IMR-90 (cell line): ENCODE data around the gene ABL1. TPM values are rescaled to one million over a fixed set of nuclear protein-coding genes. Genes with fewer than 3 reads are reported as not detected.

ENCODE experiments used
- ATAC-seq: fragments of 200-7000 bp; cut with Tn5 transposase; 2 replicates; pipeline ENCODE4 v1.9.1; 2020; ENCODE audit warnings: low read depth, mild to moderate bottlenecking, moderate library complexity
- BruUV-seq: library from RNA; stranded (reverse); fragments of 400-500 nt; replicated peaks from 2 replicates; lab custom pipeline; 2021; lab: Mats Ljungman, UMichigan
- CTCF ChIA-PET: fragments of 300-600 bp; formaldehyde crosslinking; extraction: SDS; loops from one replicate; lab custom pipeline; 2021; ENCODE audit warnings: antibody characterized with exemption; lab: Yijun Ruan, JAX
- POLR2A ChIA-PET: fragments of 300-600 bp; sonication (Branson Sonifier 250); formaldehyde crosslinking; loops from one replicate; lab custom pipeline; 2022; ENCODE audit warnings: antibody characterized with exemption; ENCODE audit not compliant: unreplicated experiment; lab: Charles Lee
- DNase-seq: peaks from one replicate; pipeline ENCODE4 v3.0.0; 2013
- H2AFZ ChIP-seq: replicated peaks from 2 replicates; pipeline ENCODE3; 2013; ENCODE audit warnings: low read length, mild to moderate bottlenecking; ENCODE audit not compliant: poor library complexity
- H2AK5ac ChIP-seq: 2 replicates; pipeline ENCODE4 v1.6.1; 2013; ENCODE audit warnings: low read depth, low read length, inconsistent platforms
- H2AK9ac ChIP-seq: replicated peaks from 2 replicates; pipeline ENCODE3; 2013; ENCODE audit warnings: mild to moderate bottlenecking, low read depth, low read length, moderate library complexity; ENCODE audit not compliant: poor library complexity
- H2BK120ac ChIP-seq: 2 replicates; pipeline ENCODE4 v1.6.1; 2013; ENCODE audit warnings: low read depth, low read length, inconsistent platforms
- H2BK15ac ChIP-seq: 3 replicates; pipeline ENCODE4 v1.6.1; 2013; ENCODE audit warnings: low read depth, low read length, inconsistent platforms
- H2BK20ac ChIP-seq: 2 replicates; pipeline ENCODE4 v1.6.1; 2013; ENCODE audit warnings: low read depth, mild to moderate bottlenecking, inconsistent platforms, low read length, moderate library complexity
- H2BK5ac ChIP-seq: 2 replicates; pipeline ENCODE4 v1.6.1; 2013; ENCODE audit warnings: mild to moderate bottlenecking, low read depth, low read length, inconsistent platforms; ENCODE audit not compliant: poor library complexity, severe bottlenecking
- H3K14ac ChIP-seq: replicated peaks from 2 replicates; pipeline ENCODE4 v1.6.1; 2013; ENCODE audit warnings: low read depth, low read length, inconsistent platforms
- H3K18ac ChIP-seq: 2 replicates; pipeline ENCODE4 v1.6.1; 2013; ENCODE audit warnings: low read depth, low read length, control low read depth
- H3K23ac ChIP-seq: 2 replicates; pipeline ENCODE4 v1.6.1; 2013; ENCODE audit warnings: low read depth, low read length, inconsistent platforms
- H3K27ac ChIP-seq: 2 replicates; pipeline ENCODE4 v1.5.1; 2013; ENCODE audit warnings: mild to moderate bottlenecking, control low read depth, low read length; ENCODE audit not compliant: insufficient read depth
- H3K27me3 ChIP-seq: 2 replicates; pipeline ENCODE4 v1.6.1; 2013; ENCODE audit warnings: low read length; ENCODE audit not compliant: control insufficient read depth, insufficient read depth
- H3K36me3 ChIP-seq: 2 replicates; pipeline ENCODE4 v1.6.1; 2013; ENCODE audit warnings: low read length, mixed read lengths; ENCODE audit not compliant: control insufficient read depth, insufficient read depth
- H3K4ac ChIP-seq: 2 replicates; pipeline ENCODE4 v1.6.1; 2013; ENCODE audit warnings: low read depth, low read length, inconsistent platforms
- H3K4me1 ChIP-seq: 2 replicates; pipeline ENCODE4 v1.6.1; 2013; ENCODE audit warnings: low read length, mixed read lengths; ENCODE audit not compliant: control insufficient read depth, insufficient read depth
- H3K4me2 ChIP-seq: 2 replicates; pipeline ENCODE4 v1.6.1; 2013; ENCODE audit warnings: low read depth, mild to moderate bottlenecking, control low read depth, low read length, moderate library complexity
- H3K4me3 ChIP-seq: 2 replicates; pipeline ENCODE4 v1.5.1; 2013; ENCODE audit warnings: low read depth, mild to moderate bottlenecking, control low read depth, low read length, moderate library complexity; ENCODE audit not compliant: insufficient read depth
- H3K56ac ChIP-seq: 2 replicates; pipeline ENCODE4 v1.6.1; 2013; ENCODE audit warnings: low read length, inconsistent platforms; ENCODE audit not compliant: insufficient read depth; ENCODE audit errors: extremely low read depth
- H3K79me1 ChIP-seq, 2 experiments: 2 replicates each; pipeline ENCODE4 v1.6.1; 2013; ENCODE audit warnings: low read length in 2 of 2, inconsistent platforms in 1 of 2, low read depth in 1 of 2
- H3K9ac ChIP-seq: 2 replicates; pipeline ENCODE4 v1.6.1; 2013; ENCODE audit warnings: low read depth, low read length, control low read depth
- H3K9me1 ChIP-seq: 2 replicates; pipeline ENCODE4 v1.6.1; 2013; ENCODE audit warnings: low read length, inconsistent platforms; ENCODE audit not compliant: insufficient read depth
- H3K9me3 ChIP-seq: 2 replicates; pipeline ENCODE4 v1.6.1; 2013; ENCODE audit warnings: low read length; ENCODE audit not compliant: control insufficient read depth, insufficient read depth
- H4K20me1 ChIP-seq: 2 replicates; pipeline ENCODE4 v1.6.1; 2013; ENCODE audit warnings: low read length, inconsistent platforms; ENCODE audit not compliant: insufficient read depth
- H4K5ac ChIP-seq: 2 replicates; pipeline ENCODE4 v1.6.1; 2013; ENCODE audit warnings: mild to moderate bottlenecking, low read depth, low read length, control low read depth
- H4K8ac ChIP-seq, 2 experiments: 2 replicates each; pipeline ENCODE4 v1.6.1; 2013; ENCODE audit warnings: low read depth in 2 of 2, low read length in 2 of 2, control low read depth in 1 of 2, inconsistent platforms in 1 of 2
- H4K91ac ChIP-seq: 2 replicates; pipeline ENCODE4 v1.6.1; 2013; ENCODE audit warnings: low read depth, low read length, inconsistent platforms; ENCODE audit not compliant: insufficient read depth
- BHLHE40 ChIP-seq: fragments of 150-350 bp; IDR thresholded peaks from 2 replicates; pipeline ENCODE4 v1.6.1; 2016; ENCODE audit warnings: mild to moderate bottlenecking, low read depth, low read length
- CEBPB ChIP-seq: IDR thresholded peaks from 2 replicates; pipeline ENCODE4 v1.6.1; 2012; ENCODE audit warnings: low read depth, low read length, improper control_type of control experiment
- CHD1 ChIP-seq: IDR thresholded peaks from 2 replicates; pipeline ENCODE4 v1.6.1; 2012; ENCODE audit warnings: low read depth, low read length, improper control_type of control experiment
- CTCF ChIP-seq: conservative IDR thresholded peaks from 2 replicates; pipeline ENCODE4 v1.5.1; 2012; ENCODE audit warnings: mild to moderate bottlenecking, low read depth, low read length, improper control_type of control experiment
- ELK1 ChIP-seq: fragments of 150-350 bp; IDR thresholded peaks from 2 replicates; pipeline ENCODE4 v1.6.1; 2016; ENCODE audit warnings: low read depth, mild to moderate bottlenecking, low read length, moderate library complexity, borderline replicate concordance
- FOS ChIP-seq: fragments of 150-350 bp; IDR thresholded peaks from 2 replicates; pipeline ENCODE4 v1.6.1; 2016; ENCODE audit warnings: low read depth, low read length
- MAFK ChIP-seq: IDR thresholded peaks from 2 replicates; pipeline ENCODE4 v1.6.1; 2012; ENCODE audit warnings: low read depth, low read length, improper control_type of control experiment
- MAZ ChIP-seq: IDR thresholded peaks from 2 replicates; pipeline ENCODE4 v1.6.1; 2012; ENCODE audit warnings: low read depth, mild to moderate bottlenecking, low read length, improper control_type of control experiment, moderate library complexity, borderline replicate concordance
- MXI1 ChIP-seq: IDR thresholded peaks from 2 replicates; pipeline ENCODE4 v1.6.1; 2012; ENCODE audit warnings: low read depth, mild to moderate bottlenecking, low read length, moderate library complexity, borderline replicate concordance
- NFE2L2 ChIP-seq: fragments of 150-350 bp; IDR thresholded peaks from 2 replicates; pipeline ENCODE4 v1.6.1; 2016; ENCODE audit warnings: low read depth, mild to moderate bottlenecking, low read length
- POLR2A ChIP-seq: IDR thresholded peaks from 2 replicates; pipeline ENCODE4 v1.6.1; 2012; ENCODE audit warnings: mild to moderate bottlenecking, low read depth, low read length
- RAD21 ChIP-seq: IDR thresholded peaks from 2 replicates; pipeline ENCODE4 v1.6.1; 2012; ENCODE audit warnings: low read length, improper control_type of control experiment
- RCOR1 ChIP-seq: IDR thresholded peaks from 2 replicates; pipeline ENCODE4 v1.6.1; 2012; ENCODE audit warnings: mild to moderate bottlenecking, low read length, improper control_type of control experiment; ENCODE audit not compliant: insufficient replicate concordance
- RFX5 ChIP-seq: IDR thresholded peaks from 2 replicates; pipeline ENCODE4 v1.8.0; 2012; ENCODE audit warnings: low read depth, mild to moderate bottlenecking, low read length, moderate library complexity
- SMC3 ChIP-seq: fragments of 150-350 bp; IDR thresholded peaks from 2 replicates; pipeline ENCODE4 v1.6.1; 2016; ENCODE audit warnings: low read depth, mild to moderate bottlenecking, antibody characterized with exemption, low read length, moderate library complexity
- USF2 ChIP-seq: fragments of 150-350 bp; IDR thresholded peaks from 2 replicates; pipeline ENCODE4 v1.6.1; 2017; ENCODE audit warnings: mild to moderate bottlenecking, antibody characterized with exemption, low read length, low read depth
- WGBS, 2 experiments: methylation state at CpG; one replicate each; pipeline versions ENCODE4 v1.1.5 to v1.1.7; 2013; ENCODE audit warnings: missing lambda C conversion rate in 2 of 2; ENCODE audit not compliant: insufficient read length in 1 of 2; ENCODE audit errors: extremely low coverage in 2 of 2; 5-methylcytosine and 5-hydroxymethylcytosine counted together
- dilution Hi-C: fragments of 300-500 bp; cut with HindIII; formaldehyde crosslinking; loops from one replicate; pipeline ENCODE4 v1.14.3; 2018; ENCODE audit warnings: low sequenced_read_pairs; ENCODE audit not compliant: unreplicated experiment
- in situ Hi-C: fragments of 300-500 bp; cut with MboI; formaldehyde crosslinking; loops from 3 replicates; pipeline ENCODE4 v1.14.3; 2019; ENCODE audit warnings: low sequenced_read_pairs, inconsistent platforms, mixed read lengths
- intact Hi-C: fragments of 100-400 bp; cut with micrococcal nuclease; formaldehyde crosslinking; loops from 2 replicates; pipeline ENCODE4 v1.10.0; 2022
- polyA plus RNA-seq, 3 experiments: library from polyadenylated mRNA; depleted of rRNA; stranded (reverse); fragments of >200 nt; gene quantifications; 2 replicates each; pipeline ENCODE4 v1.2.3, GENCODE V29; 2012; ENCODE audit warnings: low replicate concordance in 1 of 3
- total RNA-seq: library from RNA; depleted of rRNA; stranded (reverse); fragments of >200 nt; gene quantifications from 2 replicates; pipeline ENCODE4 v1.2.3, GENCODE V29; 2012

ABL1 gene
- total and polyA plus RNA-seq, 2 of the 4 experiments (the other 2 are of a cell fraction): 33.7 to 49.1 TPM

GRCh38 chr9:130883479-130883878, 48.4 kb downstream of the ABL1 start:
- BruUV-seq: no TSS peak
- H2AK9ac ChIP-seq: no peak overlapping the region
- H2BK5ac ChIP-seq: no peak overlapping the region
- ChIA-PET POLR2A (no interaction called here), CTCF (no interaction called here)
- ATAC-seq (no peak), DNase-seq (no peak)
- H4K5ac ChIP-seq: no peak overlapping the region
- H2BK120ac ChIP-seq: no peak overlapping the region
- no peak overlapping the region for H3K4me2 ChIP-seq
- intact Hi-C loops: no loop called here
- dilution Hi-C loops: no loop called here
- H2BK15ac ChIP-seq: no peak overlapping the region
- no peak overlapping the region for H3K14ac ChIP-seq
- H3K4me1 ChIP-seq: peaks cover 15% of the 10 kb centered on the region; the same call in 1 of the 2 replicates
- H4K8ac ChIP-seq: no peak overlapping the region
- H3K18ac ChIP-seq: no peak overlapping the region
- no peak overlapping the region for H3K56ac ChIP-seq
- H3K36me3 ChIP-seq: peaks cover 90% of the 10 kb centered on the region
- H4K91ac ChIP-seq: no peak overlapping the region
- H2AK5ac ChIP-seq: no peak overlapping the region
- peaks cover 35% of the 10 kb centered on the region for H4K20me1 ChIP-seq
- no peak overlapping the region for H3K4ac ChIP-seq
- no peaks in the 10 kb centered on the region for H3K27me3 ChIP-seq
- WGBS, 2 experiments: no CpG with 5 or more reads among the region's 5 CpGs
- no peak overlapping the region for H2BK20ac ChIP-seq
- peaks cover 41 to 66% of the 10 kb centered on the region in 2 experiments for H3K79me1 ChIP-seq
- TF ChIP-seq CTCF: no peak
- TF ChIP-seq CEBPB: no peak
- TF ChIP-seq BHLHE40: no peak
- TF ChIP-seq FOS: no peak
- TF ChIP-seq MXI1: no peak
- no peak for TF ChIP-seq CHD1
- no peak for TF ChIP-seq RCOR1
- no peak for TF ChIP-seq POLR2A
- TF ChIP-seq RAD21: no peak
- TF ChIP-seq RFX5: no peak
- TF ChIP-seq NFE2L2: no peak
- no peak for TF ChIP-seq MAZ
- TF ChIP-seq SMC3: no peak
- no peak for TF ChIP-seq ELK1
- no peak for TF ChIP-seq USF2
- TF ChIP-seq MAFK: no peak
- peaks cover 4% of the 10 kb centered on the region; the same call in 1 of the 2 replicates for H3K9me1 ChIP-seq
- H3K23ac ChIP-seq: no peak overlapping the region
- no peak overlapping the region for H3K9ac ChIP-seq
- in situ Hi-C loops: no loop called here
- no peak overlapping the region for H3K4me3 ChIP-seq
- H2AFZ ChIP-seq: no peak overlapping the region
- no peaks in the 10 kb centered on the region for H3K9me3 ChIP-seq
- no peak overlapping the region for H3K27ac ChIP-seq
